B cell (primary cell): Measurements from ENCODE around the gene NPSR1. TPM values are rescaled to one million over a fixed set of nuclear protein-coding genes. Genes with fewer than 3 reads are reported as not detected.

Experiments
- ATAC-seq: fragments of 200-7000 bp; cut with Tn5 transposase; one replicate; pipeline ENCODE4 v1.10.0; 2021; ENCODE audit warnings: low read depth, mild to moderate bottlenecking, moderate number of reproducible peaks, moderate library complexity
- CTCF ChIA-PET: fragments of 350-600 bp; sonication (Branson Sonifier 250); formaldehyde crosslinking; loops from one replicate; lab custom pipeline; 2021; ENCODE audit warnings: antibody characterized with exemption, inconsistent platforms; lab: Charles Lee
- POLR2A ChIA-PET: fragments of 350-600 bp; sonication (Branson Sonifier 250); formaldehyde crosslinking; loops from one replicate; lab custom pipeline; 2021; ENCODE audit warnings: antibody characterized with exemption; lab: Charles Lee
- DNase-seq: peaks from one replicate; pipeline ENCODE4 v3.0.0; 2013
- H2AFZ ChIP-seq: 2 replicates; pipeline ENCODE4 v1.6.1; 2012; ENCODE audit warnings: mild to moderate bottlenecking, low read depth, low read length; ENCODE audit not compliant: insufficient read depth, poor library complexity, severe bottlenecking
- H3K27ac ChIP-seq, 2 donors: 1 replicate in 1 of 2; 2 replicates in 1 of 2; pipeline ENCODE4 v1.5.1; 2012 to 2013; ENCODE audit warnings: low read length in 2 of 2, mild to moderate bottlenecking in 2 of 2, moderate library complexity in 1 of 2
- H3K27me3 ChIP-seq, 4 experiments: fragments of 200-600 bp in 1 of 4; sonication (generic) in 1 of 4; replicated peaks in 1 of 4; 1 replicate in 2 of 4; 2 replicates in 2 of 4; pipeline versions ENCODE4 v1.6.1 to v1.7.0; 2013 to 2016; ENCODE audit warnings: low read length in 3 of 4, mild to moderate bottlenecking in 2 of 4, mixed read lengths in 1 of 4, moderate library complexity in 1 of 4; ENCODE audit not compliant: insufficient read depth in 4 of 4, control insufficient read depth in 3 of 4; ENCODE audit errors: control extremely low read depth in 1 of 4
- H3K36me3 ChIP-seq, 2 experiments: replicated peaks in 1 of 2; 1 replicate in 1 of 2; 2 replicates in 1 of 2; pipeline versions ENCODE4 v1.6.1 to v1.7.1; 2013; ENCODE audit warnings: low read length in 1 of 2; ENCODE audit not compliant: insufficient read depth in 2 of 2, control insufficient read depth in 1 of 2; ENCODE audit errors: control extremely low read depth in 1 of 2, extremely low read depth in 1 of 2
- H3K4me1 ChIP-seq, 2 donors: fragments of 200-600 bp in 1 of 2; sonication (generic) in 1 of 2; 1 replicate in 1 of 2; 2 replicates in 1 of 2; pipeline versions ENCODE4 v1.5.1 to v1.6.1; 2013 to 2017; ENCODE audit warnings: low read length in 2 of 2; ENCODE audit not compliant: control insufficient read depth in 2 of 2, insufficient read depth in 2 of 2
- H3K4me2 ChIP-seq: replicated peaks from 2 replicates; pipeline ENCODE3; 2012; ENCODE audit warnings: mild to moderate bottlenecking, low read depth, low read length; ENCODE audit not compliant: poor library complexity, severe bottlenecking
- H3K4me3 ChIP-seq, 5 experiments: fragments of 200-600 bp in 1 of 5; sonication (generic) in 1 of 5; 1 replicate in 3 of 5; 2 replicates in 2 of 5; pipeline versions ENCODE4 v1.5.1 to v1.7.0; 2011 to 2016; ENCODE audit warnings: low read length in 4 of 5, mild to moderate bottlenecking in 4 of 5, low read depth in 2 of 5, control low read depth in 1 of 5, moderate library complexity in 1 of 5; ENCODE audit not compliant: insufficient read depth in 1 of 5; ENCODE audit errors: control extremely low read depth in 1 of 5, extremely low read depth in 1 of 5
- H3K79me2 ChIP-seq: fragments of 200-600 bp; sonication (generic); one replicate; pipeline ENCODE4 v1.6.0; 2016; ENCODE audit warnings: low read length; ENCODE audit not compliant: control insufficient read depth, insufficient read depth
- H3K9ac ChIP-seq: fragments of 200-600 bp; sonication (generic); 2 replicates; pipeline ENCODE4 v1.6.1; 2017; ENCODE audit warnings: mild to moderate bottlenecking, low read length, moderate library complexity
- H3K9me3 ChIP-seq, 3 donors: one replicate each; pipeline versions ENCODE4 v1.6.1 to v1.7.1; 2013; ENCODE audit warnings: low read length in 2 of 3; ENCODE audit not compliant: control insufficient read depth in 2 of 3, insufficient read depth in 1 of 3; ENCODE audit errors: control extremely low read depth in 1 of 3
- H4K20me1 ChIP-seq: 2 replicates; pipeline ENCODE4 v1.6.0; 2012; ENCODE audit warnings: mild to moderate bottlenecking, low read length; ENCODE audit not compliant: insufficient read depth, control insufficient read depth, poor library complexity, severe bottlenecking
- H3K27ac Mint-ChIP-seq: one replicate; pipeline ENCODE4 v1.8.0; 2021; ENCODE audit warnings: mixed read lengths
- H3K27me3 Mint-ChIP-seq: one replicate; pipeline ENCODE4 v1.8.0; 2021; ENCODE audit warnings: mixed read lengths
- H3K4me1 Mint-ChIP-seq: one replicate; pipeline ENCODE4 v1.8.0; 2021; ENCODE audit warnings: mixed read lengths
- H3K4me3 Mint-ChIP-seq: one replicate; pipeline ENCODE4 v1.8.0; 2021; ENCODE audit warnings: mixed read lengths
- H3K9me3 Mint-ChIP-seq: one replicate; pipeline ENCODE4 v1.8.0; 2022; ENCODE audit warnings: mixed read lengths; ENCODE audit not compliant: insufficient read depth
- EZH2 ChIP-seq: IDR thresholded peaks from 2 replicates; pipeline ENCODE4 v1.6.1; 2012; ENCODE audit warnings: borderline replicate concordance, low read depth, mild to moderate bottlenecking, moderate library complexity, low read length; ENCODE audit not compliant: insufficient read depth, poor library complexity, severe bottlenecking
- WGBS: methylation state at CpG from one replicate; pipeline ENCODE4 v1.1.5; 2013; ENCODE audit warnings: missing lambda C conversion rate; ENCODE audit not compliant: insufficient coverage; 5-methylcytosine and 5-hydroxymethylcytosine counted together
- intact Hi-C: fragments of 100-400 bp; cut with micrococcal nuclease; formaldehyde crosslinking; loops from one replicate; pipeline ENCODE4 v1.10.0; 2022
- polyA plus RNA-seq: library from polyadenylated mRNA; depleted of rRNA; stranded (reverse); fragments of >200 nt; gene quantifications from 2 replicates; pipeline ENCODE4 v1.2.3, GENCODE V29; 2012
- total RNA-seq, 2 donors: library from RNA; stranded (reverse); fragments of 120-200 nt in 1 of 2; gene quantifications; 1 replicate in 1 of 2; 2 replicates in 1 of 2; pipeline versions ENCODE4 v1.2.3 to v1.2.4, GENCODE V29; 2013 to 2022
- TF ChIP-seq, protein P1 (sequence below): fragments of 200-600 bp; IDR thresholded peaks from one replicate; pipeline ENCODE4 v1.8.0; 2022; ENCODE audit warnings: antibody characterized with exemption, mild to moderate bottlenecking

The NPSR1 gene
- total and polyA plus RNA-seq, 2 donors (not counting 1 experiment from before 2014, with no cell fraction given) = not detected

DNA sequence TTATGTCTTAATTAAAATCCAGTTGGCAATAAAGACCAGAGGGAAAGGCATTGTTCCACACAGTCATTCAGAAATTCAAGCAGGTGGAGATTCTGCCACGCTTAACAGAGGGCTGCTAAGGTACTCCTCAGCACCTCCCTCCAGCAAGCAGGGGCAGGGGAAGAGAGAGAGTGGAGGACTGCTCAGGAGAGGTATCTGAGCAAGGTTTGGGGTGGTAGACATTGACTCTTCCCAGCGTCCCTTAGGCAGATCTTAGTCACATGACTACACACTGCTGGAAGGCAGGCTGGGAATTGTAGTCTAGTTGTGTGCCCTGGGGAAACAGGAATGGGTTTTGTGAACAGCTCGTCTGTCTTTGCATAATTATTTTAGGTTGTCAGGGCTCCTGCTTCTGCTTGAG is 181.6 kb downstream of the NPSR1 start:
- ATAC-seq = no peak
- no peaks in the 10 kb centered on the region for H3K4me1 Mint-ChIP-seq
- H3K4me1 ChIP-seq = no peaks in the 10 kb centered on the region
- TF ChIP-seq, protein P1, sequence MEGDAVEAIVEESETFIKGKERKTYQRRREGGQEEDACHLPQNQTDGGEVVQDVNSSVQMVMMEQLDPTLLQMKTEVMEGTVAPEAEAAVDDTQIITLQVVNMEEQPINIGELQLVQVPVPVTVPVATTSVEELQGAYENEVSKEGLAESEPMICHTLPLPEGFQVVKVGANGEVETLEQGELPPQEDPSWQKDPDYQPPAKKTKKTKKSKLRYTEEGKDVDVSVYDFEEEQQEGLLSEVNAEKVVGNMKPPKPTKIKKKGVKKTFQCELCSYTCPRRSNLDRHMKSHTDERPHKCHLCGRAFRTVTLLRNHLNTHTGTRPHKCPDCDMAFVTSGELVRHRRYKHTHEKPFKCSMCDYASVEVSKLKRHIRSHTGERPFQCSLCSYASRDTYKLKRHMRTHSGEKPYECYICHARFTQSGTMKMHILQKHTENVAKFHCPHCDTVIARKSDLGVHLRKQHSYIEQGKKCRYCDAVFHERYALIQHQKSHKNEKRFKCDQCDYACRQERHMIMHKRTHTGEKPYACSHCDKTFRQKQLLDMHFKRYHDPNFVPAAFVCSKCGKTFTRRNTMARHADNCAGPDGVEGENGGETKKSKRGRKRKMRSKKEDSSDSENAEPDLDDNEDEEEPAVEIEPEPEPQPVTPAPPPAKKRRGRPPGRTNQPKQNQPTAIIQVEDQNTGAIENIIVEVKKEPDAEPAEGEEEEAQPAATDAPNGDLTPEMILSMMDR = no peak
- TF ChIP-seq EZH2 = no peak
- no peaks in the 10 kb centered on the region for H3K27me3 Mint-ChIP-seq
- H3K9me3 ChIP-seq = peaks cover 0 to 5% (median 0%) of the 10 kb centered on the region in 3 donors
- POLR2A ChIA-PET = no interaction called here
- peaks cover 3% of the 10 kb centered on the region for H3K9me3 Mint-ChIP-seq
- H3K4me2 ChIP-seq = no peak overlapping the region
- H3K9ac ChIP-seq = no peak overlapping the region
- no CpG with 5 or more reads among the region's 3 CpGs for WGBS
- H3K27ac ChIP-seq = no peak overlapping the region
- no peak overlapping the region for H3K4me3 Mint-ChIP-seq
- no peaks in the 10 kb centered on the region for H3K27me3 ChIP-seq
- no peaks in the 10 kb centered on the region for H3K36me3 ChIP-seq
- intact Hi-C loops = no loop called here
- CTCF ChIA-PET = no interaction called here
- H4K20me1 ChIP-seq = no peaks in the 10 kb centered on the region
- no peak for DNase-seq
- H2AFZ ChIP-seq = no peak overlapping the region
- no peaks in the 10 kb centered on the region for H3K79me2 ChIP-seq
- H3K27ac Mint-ChIP-seq = no peak overlapping the region
- no peak overlapping the region for H3K4me3 ChIP-seq

DNA sequence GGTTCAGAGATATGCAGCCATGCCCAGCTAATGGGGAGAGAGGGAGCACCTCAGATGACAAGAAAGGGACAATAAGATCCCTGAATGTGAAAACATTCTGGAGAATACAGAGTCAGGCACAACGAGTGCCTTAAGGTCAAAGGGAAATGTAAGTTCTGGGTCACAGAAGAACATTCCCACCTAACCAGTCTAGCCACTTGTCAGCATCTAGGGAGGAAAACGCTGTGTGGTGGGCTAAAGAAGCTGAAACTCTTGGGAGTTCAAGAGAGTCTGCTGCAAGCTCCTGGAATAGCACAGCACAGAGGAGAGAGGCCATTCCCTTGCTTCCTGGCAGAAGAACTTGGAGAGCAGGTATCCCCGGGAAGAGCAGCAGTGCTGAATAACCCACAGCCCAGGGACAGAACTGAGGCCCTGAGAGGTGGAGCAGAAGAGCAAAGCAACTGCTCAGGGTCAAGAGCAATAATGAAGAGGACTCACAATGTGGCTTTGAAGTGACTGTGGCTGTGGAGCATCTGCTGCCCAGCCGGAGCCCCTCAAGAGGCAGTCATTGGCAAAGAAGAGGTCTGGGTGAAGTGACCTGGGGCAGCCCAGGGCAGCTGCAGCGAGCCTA is 182.3 kb downstream of the NPSR1 start:
- Mint-ChIP-seq H3K4me1 (no peaks in the 10 kb centered on the region), H3K27me3 (no peaks in the 10 kb centered on the region), H3K27ac (no peak overlapping the region), H3K4me3 (no peak overlapping the region), H3K9me3 (peaks cover 3% of the 10 kb centered on the region)
- intact Hi-C loops = no loop called here
- DNase-seq = no peak
- no peaks in the 10 kb centered on the region for H4K20me1 ChIP-seq
- no peaks in the 10 kb centered on the region for H3K4me1 ChIP-seq
- H3K4me2 ChIP-seq = no peak overlapping the region
- H3K9me3 ChIP-seq = peaks cover 0 to 5% (median 0%) of the 10 kb centered on the region in 3 donors
- no peak overlapping the region for H3K27ac ChIP-seq
- WGBS = 76% methylated on average over 4 of the region's 5 CpGs
- H2AFZ ChIP-seq = no peak overlapping the region
- CTCF ChIA-PET = interaction anchor here (1.3 kb wide), 1 partner anchor 15 kb away, joined by 4 read pairs; no protein-coding TSS in a partner anchor
- H3K36me3 ChIP-seq = no peaks in the 10 kb centered on the region
- TF ChIP-seq EZH2 = no peak
- TF ChIP-seq, protein P1 = no peak
- H3K9ac ChIP-seq = no peak overlapping the region
- POLR2A ChIA-PET = no interaction called here
- no peak overlapping the region for H3K4me3 ChIP-seq
- no peaks in the 10 kb centered on the region for H3K79me2 ChIP-seq
- no peaks in the 10 kb centered on the region for H3K27me3 ChIP-seq
- ATAC-seq = no peak
